Measurements from ENCODE around the gene KYNU.

DNA sequence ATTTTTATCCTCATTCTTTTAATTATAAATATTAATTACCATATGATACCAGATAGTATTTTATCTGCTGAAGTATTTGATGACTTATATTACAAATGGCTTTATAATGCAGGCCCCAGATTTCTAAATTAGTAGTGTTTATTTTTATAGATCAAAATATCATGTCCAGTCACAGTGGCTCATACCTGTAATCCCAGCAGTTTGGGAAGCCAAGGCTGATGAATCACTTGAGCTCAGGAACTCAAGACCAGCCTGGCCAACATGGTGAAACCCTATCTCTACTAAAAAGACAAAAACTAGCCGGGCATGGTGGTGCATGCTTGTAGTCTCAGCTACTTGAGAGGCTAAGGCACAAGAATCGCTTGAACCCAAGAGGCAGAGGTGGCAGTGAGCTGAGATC is 151.7 kb downstream of the KYNU start:
- TF ChIP-seq, protein P1, sequence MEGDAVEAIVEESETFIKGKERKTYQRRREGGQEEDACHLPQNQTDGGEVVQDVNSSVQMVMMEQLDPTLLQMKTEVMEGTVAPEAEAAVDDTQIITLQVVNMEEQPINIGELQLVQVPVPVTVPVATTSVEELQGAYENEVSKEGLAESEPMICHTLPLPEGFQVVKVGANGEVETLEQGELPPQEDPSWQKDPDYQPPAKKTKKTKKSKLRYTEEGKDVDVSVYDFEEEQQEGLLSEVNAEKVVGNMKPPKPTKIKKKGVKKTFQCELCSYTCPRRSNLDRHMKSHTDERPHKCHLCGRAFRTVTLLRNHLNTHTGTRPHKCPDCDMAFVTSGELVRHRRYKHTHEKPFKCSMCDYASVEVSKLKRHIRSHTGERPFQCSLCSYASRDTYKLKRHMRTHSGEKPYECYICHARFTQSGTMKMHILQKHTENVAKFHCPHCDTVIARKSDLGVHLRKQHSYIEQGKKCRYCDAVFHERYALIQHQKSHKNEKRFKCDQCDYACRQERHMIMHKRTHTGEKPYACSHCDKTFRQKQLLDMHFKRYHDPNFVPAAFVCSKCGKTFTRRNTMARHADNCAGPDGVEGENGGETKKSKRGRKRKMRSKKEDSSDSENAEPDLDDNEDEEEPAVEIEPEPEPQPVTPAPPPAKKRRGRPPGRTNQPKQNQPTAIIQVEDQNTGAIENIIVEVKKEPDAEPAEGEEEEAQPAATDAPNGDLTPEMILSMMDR (IDR thresholded peaks at IDR 0.05) = no peak
- TF ChIP-seq POLR2A (IDR thresholded peaks at IDR 0.05) = no peak

Measured in esophagus squamous epithelium (tissue), 4 donors.